Stimulated activated CD4-positive, alpha-beta T cell treated with anti-CD3 and anti-CD28 coated beads, Interleukin-1b, Interleukin-23, amount 100 ng/mL, for 48 hours (primary cell): ENCODE measurements around the gene ZNF701.
A peak's percentile ranks its signal among the peaks of the same experiment; 100 is the strongest.
"Not testable (repeated sequence)": the region's sequence is repeated elsewhere in the genome, so short reads cannot be mapped to it uniquely, and the experiment has no call there.

Source experiments
- DNase-seq: peaks from one replicate; pipeline ENCODE4 v3.0.0-alpha.2; 2020

ZNF701 gene

GRCh38 chr19:52566588-52566987, 3.5 kb upstream of the ZNF701 start:
- no peak for DNase-seq

- DNase-seq: no peak
Measured at GRCh38 chr19:52567921-52568320, 2.2 kb upstream of the ZNF701 start.

- not testable (repeated sequence) for DNase-seq
Measured at GRCh38 chr19:52569638-52569999, 468 bp upstream of the ZNF701 start.

GRCh38 chr19:52584736-52585440, 14.8 kb downstream of the ZNF701 start:
- no peak for DNase-seq

GRCh38 chr19:52585604-52586003, 15.5 kb downstream of the ZNF701 start:
- DNase-seq: no peak

- no peak for DNase-seq
Measured at GRCh38 chr19:52590728-52591127, 20.6 kb downstream of the ZNF701 start.

GRCh38 chr19:52592301-52592700, 22.2 kb downstream of the ZNF701 start:
- peak; percentile 24 for DNase-seq

GRCh38 chr19:52593441-52593840, 23.4 kb downstream of the ZNF701 start:
- not testable (repeated sequence) for DNase-seq

GRCh38 chr19:52599241-52599640, 29.2 kb downstream of the ZNF701 start:
- no peak for DNase-seq

- DNase-seq: no peak
Measured at GRCh38 chr19:52600639-52601024, 30.5 kb downstream of the ZNF701 start.

- peak; percentile 92 for DNase-seq
Measured at GRCh38 chr19:52601025-52601973, 31.2 kb downstream of the ZNF701 start.

- DNase-seq: not testable (repeated sequence)
Measured at GRCh38 chr19:52601974-52602366, 31.9 kb downstream of the ZNF701 start.

GRCh38 chr19:52602941-52603340, 32.9 kb downstream of the ZNF701 start:
- no peak for DNase-seq

GRCh38 chr19:52603558-52604207, 33.6 kb downstream of the ZNF701 start:
- no peak for DNase-seq

GRCh38 chr19:52613299-52613906, 43.3 kb downstream of the ZNF701 start:
- no peak for DNase-seq

- DNase-seq: no peak
Measured at GRCh38 chr19:52621376-52621775, 51.3 kb downstream of the ZNF701 start.

GRCh38 chr19:52622261-52622660, 52.2 kb downstream of the ZNF701 start:
- DNase-seq: no peak

GRCh38 chr19:52626915-52627314, 56.8 kb downstream of the ZNF701 start:
- no peak for DNase-seq

GRCh38 chr19:52627441-52627840, 57.4 kb downstream of the ZNF701 start:
- not testable (repeated sequence) for DNase-seq

GRCh38 chr19:52635786-52636570, 65.9 kb downstream of the ZNF701 start:
- DNase-seq: no peak
